Nephron progenitor cell (in vitro differentiated cells): ENCODE measurements around the gene THSD4.

Experiments used
- DNase-seq: peaks from one replicate; pipeline ENCODE4 v3.0.0; 2021
- H3K27ac Mint-ChIP-seq: 2 replicates; pipeline ENCODE4 v1.8.0; 2021; ENCODE audit warnings: mild to moderate bottlenecking, moderate library complexity, mixed read lengths
- H3K27me3 Mint-ChIP-seq: 2 replicates; pipeline ENCODE4 v1.8.0; 2021; ENCODE audit warnings: mild to moderate bottlenecking, low read depth, mixed read lengths; ENCODE audit not compliant: poor library complexity
- H3K36me3 Mint-ChIP-seq: 2 replicates; pipeline ENCODE4 v1.8.0; 2021; ENCODE audit warnings: low read depth, mixed read lengths
- H3K4me1 Mint-ChIP-seq: 2 replicates; pipeline ENCODE4 v1.8.0; 2021; ENCODE audit warnings: mixed read lengths
- H3K4me3 Mint-ChIP-seq: 2 replicates; pipeline ENCODE4 v1.8.0; 2021; ENCODE audit warnings: mild to moderate bottlenecking, moderate library complexity, mixed read lengths
- H3K9me3 Mint-ChIP-seq: 2 replicates; pipeline ENCODE4 v1.8.0; 2021; ENCODE audit warnings: mild to moderate bottlenecking, moderate library complexity, mixed read lengths
- CTCF ChIP-seq: fragments of 200-600 bp; sonication (generic); IDR thresholded peaks from 2 replicates; pipeline ENCODE4 v1.5.0; 2021; ENCODE audit warnings: antibody characterized with exemption

The THSD4 gene

GRCh38 chr15:71746719-71747118 is 631.4 kb downstream of the THSD4 start:
- no peak overlapping the region for H3K4me3 Mint-ChIP-seq

GRCh38 chr15:71747128-71748083 is 632.1 kb downstream of the THSD4 start:
- Mint-ChIP-seq H3K27ac (no peak overlapping the region), H3K9me3 (no peaks in the 10 kb centered on the region), H3K4me3 (no peak overlapping the region), H3K36me3 (peaks cover 20% of the 10 kb centered on the region), H3K4me1 (peaks cover 40% of the 10 kb centered on the region), H3K27me3 (peaks cover 3% of the 10 kb centered on the region)
- DNase-seq, result no peak
- TF ChIP-seq CTCF, result no peak

More at GRCh38 chr15:71746719-71747118, 631.4 kb downstream of the THSD4 start:
- no peak for DNase-seq
- H3K27me3 Mint-ChIP-seq, result peaks cover 3% of the 10 kb centered on the region
- H3K27ac Mint-ChIP-seq, result no peak overlapping the region
- peaks cover 20% of the 10 kb centered on the region for H3K36me3 Mint-ChIP-seq
- peaks cover 47% of the 10 kb centered on the region for H3K4me1 Mint-ChIP-seq
- no peaks in the 10 kb centered on the region for H3K9me3 Mint-ChIP-seq
- TF ChIP-seq CTCF, result no peak

GRCh38 chr15:71748293-71748718 is 633.0 kb downstream of the THSD4 start:
- DNase-seq, result no peak
- TF ChIP-seq CTCF, result no peak
- H3K27ac Mint-ChIP-seq, result peak overlapping the region; percentile 69
- H3K9me3 Mint-ChIP-seq, result no peaks in the 10 kb centered on the region
- H3K4me1 Mint-ChIP-seq, result peaks cover 33% of the 10 kb centered on the region
- H3K36me3 Mint-ChIP-seq, result peaks cover 20% of the 10 kb centered on the region
- H3K27me3 Mint-ChIP-seq, result peaks cover 3% of the 10 kb centered on the region
- H3K4me3 Mint-ChIP-seq, result no peak overlapping the region

GRCh38 chr15:71749500-71749899 is 634.2 kb downstream of the THSD4 start:
- Mint-ChIP-seq H3K36me3 (peaks cover 20% of the 10 kb centered on the region), H3K27ac (no peak overlapping the region), H3K4me3 (no peak overlapping the region), H3K27me3 (peaks cover 3% of the 10 kb centered on the region), H3K9me3 (peaks cover under 1% of the 10 kb centered on the region), H3K4me1 (peaks cover 27% of the 10 kb centered on the region)
- DNase-seq, result no peak
- TF ChIP-seq CTCF, result no peak

- Mint-ChIP-seq H3K27ac (no peak overlapping the region), H3K9me3 (peaks cover 12% of the 10 kb centered on the region)
- DNase-seq, result no peak
These were observed 636.9 kb downstream of the THSD4 start for GRCh38 chr15:71752128-71752527.

More at GRCh38 chr15:71752128-71752527, 636.9 kb downstream of the THSD4 start:
- H3K4me1 Mint-ChIP-seq, result peaks cover 13% of the 10 kb centered on the region
- peaks cover 15% of the 10 kb centered on the region for H3K36me3 Mint-ChIP-seq
- no peak overlapping the region for H3K4me3 Mint-ChIP-seq
- peaks cover 3% of the 10 kb centered on the region for H3K27me3 Mint-ChIP-seq
- no peak for TF ChIP-seq CTCF
